Prostate gland (tissue), 2 donors: ENCODE data around the gene PDZD7. TPM values are rescaled to one million over a fixed set of nuclear protein-coding genes. Genes with fewer than 3 reads are reported as not detected.

ENCODE experiments used
- DNase-seq: peaks from one replicate; pipeline ENCODE4 v3.0.0-alpha.2; 2019; ENCODE audit warnings: low spot score
- H3K27ac ChIP-seq, 2 donors: fragments of 200-600 bp; sonication (generic); 2 replicates each; pipeline ENCODE4 v1.5.1; 2017 to 2019
- H3K27me3 ChIP-seq: fragments of 200-600 bp; sonication (generic); replicated peaks from 2 replicates; pipeline ENCODE4 v1.5.1; 2019; ENCODE audit not compliant: insufficient read depth
- H3K36me3 ChIP-seq, 2 donors: fragments of 200-600 bp; sonication (generic); 1 replicate in 1 of 2; 2 replicates in 1 of 2; pipeline versions ENCODE4 v1.5.1 to v1.8.1; 2017 to 2019
- H3K4me1 ChIP-seq: fragments of 200-600 bp; sonication (generic); replicated peaks from 2 replicates; pipeline ENCODE4 v1.5.1; 2019
- H3K4me3 ChIP-seq, 2 donors: fragments of 200-600 bp; sonication (generic); 2 replicates each; pipeline ENCODE4 v1.5.1; 2017 to 2019
- H3K9me3 ChIP-seq: fragments of 200-600 bp; sonication (generic); 2 replicates; pipeline ENCODE4 v1.5.1; 2017
- POLR2A ChIP-seq: fragments of 450-650 bp; IDR thresholded peaks from one replicate; pipeline ENCODE4 v1.6.1; 2016; ENCODE audit warnings: antibody characterized with exemption, mild to moderate bottlenecking
- POLR2AphosphoS5 ChIP-seq: sonication (generic); formaldehyde crosslinking; IDR thresholded peaks from one replicate; pipeline ENCODE4 v1.6.1; 2017; ENCODE audit warnings: antibody characterized with exemption
- WGBS: methylation state at CpG from one replicate; pipeline ENCODE4 v1.1.5; 2018; 5-methylcytosine and 5-hydroxymethylcytosine counted together
- intact Hi-C: fragments of 100-400 bp; cut with DNase I; formaldehyde crosslinking; loops from one replicate; pipeline ENCODE4 v1.14.2; 2022
- total RNA-seq, 2 donors: library from RNA; depleted of rRNA; stranded (reverse); fragments of >200 nt; gene quantifications; one replicate each; pipeline ENCODE4 v1.1.0, GENCODE V29; 2016
- TF ChIP-seq, protein P1 (sequence below), 4 experiments: fragments of 200-600 bp in 2 of 4; fragments of 450-650 bp in 2 of 4; sonication (generic) in 2 of 4; IDR thresholded peaks; 1 replicate in 3 of 4; 2 replicates in 1 of 4; pipeline ENCODE4 v1.5.1; 2016 to 2019; ENCODE audit warnings: antibody characterized with exemption in 4 of 4, mild to moderate bottlenecking in 2 of 4, moderate library complexity in 2 of 4

The PDZD7 gene
- total RNA-seq, 2 donors from 2014 or later = 0.82 to 1.5 TPM

GRCh38 chr10:101061624-101062231, 30.8 kb upstream of the PDZD7 start, which contains the start of gene KAZALD1:
KAZALD1 (plus strand) TSS chr10:101061989; CDS start chr10:101062593, 604 bp downstream.
- Histone ChIP-seq H3K27me3 (no peaks in the 10 kb centered on the region), H3K4me3 (peak within 1 kb of the TSS; percentile 76 to 83), H3K36me3 (no peaks in the 10 kb centered on the region), H3K27ac (peak within 1 kb of the TSS; percentile 98 to 99), H3K9me3 (no peaks in the 10 kb centered on the region), H3K4me1 (peaks cover 5% of the 10 kb centered on the region)
- intact Hi-C loops = no loop called here
- 26% methylated on average over 31 of the region's 31 CpGs for WGBS
- DNase-seq = peak; percentile 35
- TF ChIP-seq POLR2A = no peak
- TF ChIP-seq, protein P1, sequence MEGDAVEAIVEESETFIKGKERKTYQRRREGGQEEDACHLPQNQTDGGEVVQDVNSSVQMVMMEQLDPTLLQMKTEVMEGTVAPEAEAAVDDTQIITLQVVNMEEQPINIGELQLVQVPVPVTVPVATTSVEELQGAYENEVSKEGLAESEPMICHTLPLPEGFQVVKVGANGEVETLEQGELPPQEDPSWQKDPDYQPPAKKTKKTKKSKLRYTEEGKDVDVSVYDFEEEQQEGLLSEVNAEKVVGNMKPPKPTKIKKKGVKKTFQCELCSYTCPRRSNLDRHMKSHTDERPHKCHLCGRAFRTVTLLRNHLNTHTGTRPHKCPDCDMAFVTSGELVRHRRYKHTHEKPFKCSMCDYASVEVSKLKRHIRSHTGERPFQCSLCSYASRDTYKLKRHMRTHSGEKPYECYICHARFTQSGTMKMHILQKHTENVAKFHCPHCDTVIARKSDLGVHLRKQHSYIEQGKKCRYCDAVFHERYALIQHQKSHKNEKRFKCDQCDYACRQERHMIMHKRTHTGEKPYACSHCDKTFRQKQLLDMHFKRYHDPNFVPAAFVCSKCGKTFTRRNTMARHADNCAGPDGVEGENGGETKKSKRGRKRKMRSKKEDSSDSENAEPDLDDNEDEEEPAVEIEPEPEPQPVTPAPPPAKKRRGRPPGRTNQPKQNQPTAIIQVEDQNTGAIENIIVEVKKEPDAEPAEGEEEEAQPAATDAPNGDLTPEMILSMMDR (IDR thresholded peaks at IDR 0.05) = no peak
- no peak for TF ChIP-seq POLR2AphosphoS5

- under 1% methylated on average over 60 of the region's 67 CpGs for WGBS
- Histone ChIP-seq H3K27me3 (no peaks in the 10 kb centered on the region), H3K4me1 (peaks cover 4% of the 10 kb centered on the region), H3K36me3 (no peaks in the 10 kb centered on the region), H3K4me3 (peak overlapping the region; percentile 76 to 83), H3K27ac (peak overlapping the region; percentile 98 to 99), H3K9me3 (no peaks in the 10 kb centered on the region)
- intact Hi-C loops = no loop called here
- peak; percentile 90 for DNase-seq
- TF ChIP-seq POLR2AphosphoS5 = peak; percentile 89
- TF ChIP-seq POLR2A = peak; percentile 67
- TF ChIP-seq, protein P1 (IDR thresholded peaks at IDR 0.05) = peak in 2 of 4 experiments; percentile 19 to 29
These were observed 30.2 kb upstream of the PDZD7 start for GRCh38 chr10:101060951-101061623.

GRCh38 chr10:101060036-101060950, 29.4 kb upstream of the PDZD7 start:
- Histone ChIP-seq H3K4me3 (peak overlapping the region; percentile 76 to 83), H3K4me1 (no peaks in the 10 kb centered on the region), H3K36me3 (no peaks in the 10 kb centered on the region), H3K9me3 (no peaks in the 10 kb centered on the region), H3K27me3 (no peaks in the 10 kb centered on the region), H3K27ac (peak overlapping the region; percentile 98 to 99)
- intact Hi-C loops = no loop called here
- TF ChIP-seq POLR2A (no peak), POLR2AphosphoS5 (peak; percentile 67)
- TF ChIP-seq, protein P1 (IDR thresholded peaks at IDR 0.05) = peak; percentile 78 to 92 (median 89)
- DNase-seq = peak; percentile 91
- under 1% methylated on average over 37 of the region's 37 CpGs for WGBS

DNA sequence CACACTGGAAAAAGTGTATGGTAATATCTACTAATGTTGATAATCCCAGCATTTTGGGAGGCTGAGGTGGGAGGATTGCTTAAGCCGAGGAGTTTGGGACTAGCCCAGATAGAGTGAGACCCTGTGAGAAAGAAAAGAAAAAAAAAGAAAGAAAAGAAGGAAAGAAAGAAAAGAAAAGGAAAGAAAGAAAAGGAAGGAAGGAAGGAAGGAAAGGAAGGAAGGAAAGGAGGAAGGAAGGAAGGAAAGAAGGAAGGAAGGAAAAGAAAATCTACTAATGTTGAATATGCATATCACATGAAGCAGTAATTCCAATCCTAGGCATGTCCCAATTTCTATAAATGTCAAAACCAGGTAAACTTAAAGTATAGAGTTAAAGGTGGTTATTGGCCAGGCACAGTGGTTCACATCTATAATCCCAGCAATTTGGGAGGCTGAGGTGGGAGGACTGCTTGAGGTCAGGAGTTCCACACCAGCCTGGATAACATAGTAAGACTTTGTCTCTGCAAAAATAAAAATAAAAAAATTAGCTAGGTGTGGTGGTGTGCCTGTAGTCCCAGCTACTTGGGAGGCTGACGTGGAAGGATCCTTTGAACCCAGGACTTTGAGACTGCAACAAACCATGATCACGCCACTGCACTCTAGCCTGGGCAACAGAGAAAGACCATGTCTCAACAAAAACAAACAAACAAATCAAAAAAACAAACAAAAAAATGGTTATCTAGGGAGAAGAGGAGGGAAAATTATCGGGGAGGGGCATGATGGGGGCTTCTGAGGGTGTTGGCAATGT, 25.6 kb upstream of the PDZD7 start:
- Histone ChIP-seq H3K27ac (no peak overlapping the region), H3K9me3 (no peaks in the 10 kb centered on the region), H3K4me1 (no peaks in the 10 kb centered on the region), H3K36me3 (no peaks in the 10 kb centered on the region), H3K27me3 (no peaks in the 10 kb centered on the region), H3K4me3 (no peak overlapping the region)
- intact Hi-C loops = no loop called here
- DNase-seq = no peak
- 96% methylated on average over 4 of the region's 4 CpGs for WGBS
- no peak for TF ChIP-seq POLR2A
- TF ChIP-seq POLR2AphosphoS5 = no peak
